ENCODE measurements around the gene RPS26.
"Not testable (repeated sequence)": the region's sequence is repeated elsewhere in the genome, so short reads cannot be mapped to it uniquely, and the experiment has no call there.

The RPS26 gene

GRCh38 chr12:56038022-56038655 lies 3.6 kb upstream of the RPS26 start:
- no peak for DNase-seq (ENCODE audit: extremely low spot score)
- POLR2A ChIA-PET: interaction anchor here (0.7 to 1.4 kb wide), 3 partner anchors 31 to 62 kb away, joined by 3 to 9 read pairs (median 3); partner anchors contain the start of gene SUOX
- TF ChIP-seq TARDBP (IDR thresholded peaks at IDR 0.05) (no peak), L3MBTL2 (conservative IDR thresholded peaks at IDR 0.05) (no peak), CTBP1 (IDR thresholded peaks at IDR 0.05; ENCODE audit: borderline replicate concordance) (no peak), NFRKB (IDR thresholded peaks at IDR 0.05) (no peak), ARNT (IDR thresholded peaks at IDR 0.05) (no peak), BHLHE40 (IDR thresholded peaks at IDR 0.05; ENCODE audit: borderline replicate concordance) (no peak), SP1 (IDR thresholded peaks at IDR 0.05) (no peak), FOXA1 (IDR thresholded peaks at IDR 0.05) (no peak), ZNF384 (IDR thresholded peaks at IDR 0.05) (no peak), SUZ12 (IDR thresholded peaks at IDR 0.05) (no peak), HDGF (IDR thresholded peaks at IDR 0.05; ENCODE audit: borderline replicate concordance) (no peak), FOXK2 (IDR thresholded peaks at IDR 0.05) (no peak), LEF1 (IDR thresholded peaks at IDR 0.05; ENCODE audit: borderline replicate concordance) (no peak)
- CTCF ChIA-PET: interaction anchor here (0.9 to 1.0 kb wide), 2 partner anchors 43 to 296 kb away, joined by 3 to 5 read pairs; no protein-coding TSS in a partner anchor

GRCh38 chr12:56040151-56040550 lies 1.6 kb upstream of the RPS26 start:
- POLR2A ChIA-PET: interaction anchor here (0.8 to 1.6 kb wide), 8 partner anchors 11 to 223 kb away, joined by 3 to 15 read pairs (median 4); partner anchors contain the start of genes ORMDL2, SARNP, SUOX and ZC3H10

GRCh38 chr12:56040963-56041551 lies 661 bp upstream of the RPS26 start:
- ChIA-PET CTCF (interaction anchor here (1.1 to 2.6 kb wide), 4 partner anchors 11 to 303 kb away, joined by 3 to 10 read pairs (median 4); partner anchors contain the start of gene ZC3H10), POLR2A (interaction anchor here (0.8 to 1.6 kb wide), 8 partner anchors 12 to 303 kb away, joined by 3 to 15 read pairs (median 4); partner anchors contain the start of genes ORMDL2, SARNP, SUOX and ZC3H10)
- TF ChIP-seq FOXA1 (IDR thresholded peaks at IDR 0.05): no peak
- no peak for TF ChIP-seq NFRKB (IDR thresholded peaks at IDR 0.05)
- no peak for TF ChIP-seq LEF1 (IDR thresholded peaks at IDR 0.05; ENCODE audit: borderline replicate concordance)
- no peak for TF ChIP-seq FOXK2 (IDR thresholded peaks at IDR 0.05)
- no peak for TF ChIP-seq SP1 (IDR thresholded peaks at IDR 0.05)
- DNase-seq (ENCODE audit: extremely low spot score): no peak

More at GRCh38 chr12:56040151-56040550, 1.6 kb upstream of the RPS26 start:
- CTCF ChIA-PET: interaction anchor here (1.1 to 2.6 kb wide), 4 partner anchors 10 to 302 kb away, joined by 3 to 10 read pairs (median 4); partner anchors contain the start of gene ZC3H10
- no peak for DNase-seq (ENCODE audit: extremely low spot score)
- TF ChIP-seq CTBP1 (IDR thresholded peaks at IDR 0.05; ENCODE audit: borderline replicate concordance) (no peak), ELF4 (IDR thresholded peaks at IDR 0.05) (no peak), HDGF (IDR thresholded peaks at IDR 0.05; ENCODE audit: borderline replicate concordance) (no peak), NFRKB (IDR thresholded peaks at IDR 0.05) (no peak), FOXM1 (IDR thresholded peaks at IDR 0.05; ENCODE audit: borderline replicate concordance) (no peak), SP1 (IDR thresholded peaks at IDR 0.05) (no peak), FOXA1 (IDR thresholded peaks at IDR 0.05) (no peak), ARNT (IDR thresholded peaks at IDR 0.05) (no peak), TARDBP (IDR thresholded peaks at IDR 0.05) (no peak), SUZ12 (IDR thresholded peaks at IDR 0.05) (no peak), FOXK2 (IDR thresholded peaks at IDR 0.05) (no peak), PKNOX1 (IDR thresholded peaks at IDR 0.05) (no peak), L3MBTL2 (conservative IDR thresholded peaks at IDR 0.05) (no peak), BHLHE40 (IDR thresholded peaks at IDR 0.05; ENCODE audit: borderline replicate concordance) (no peak), LEF1 (IDR thresholded peaks at IDR 0.05; ENCODE audit: borderline replicate concordance) (no peak), ZNF384 (IDR thresholded peaks at IDR 0.05) (no peak)

- DNase-seq (ENCODE audit: extremely low spot score); CTCF ChIA-PET; POLR2A ChIA-PET: not testable (repeated sequence)
Measured at GRCh38 chr12:56042430-56042813, 704 bp downstream of the RPS26 start.

GRCh38 chr12:56042843-56043242 lies 1.1 kb downstream of the RPS26 start:
- no peak for TF ChIP-seq SUZ12 (IDR thresholded peaks at IDR 0.05)
- TF ChIP-seq L3MBTL2 (conservative IDR thresholded peaks at IDR 0.05): no peak
- TF ChIP-seq CTBP1 (IDR thresholded peaks at IDR 0.05; ENCODE audit: borderline replicate concordance): no peak
- no peak for TF ChIP-seq ARNT (IDR thresholded peaks at IDR 0.05)
- TF ChIP-seq ZNF384 (IDR thresholded peaks at IDR 0.05): no peak
- no peak for TF ChIP-seq FOXK2 (IDR thresholded peaks at IDR 0.05)
- TF ChIP-seq NFRKB (IDR thresholded peaks at IDR 0.05): no peak
- TF ChIP-seq PKNOX1 (IDR thresholded peaks at IDR 0.05): no peak
- TF ChIP-seq LEF1 (IDR thresholded peaks at IDR 0.05; ENCODE audit: borderline replicate concordance): no peak
- TF ChIP-seq FOXM1 (IDR thresholded peaks at IDR 0.05; ENCODE audit: borderline replicate concordance): no peak
- no peak for TF ChIP-seq TARDBP (IDR thresholded peaks at IDR 0.05)
- no peak for TF ChIP-seq SP1 (IDR thresholded peaks at IDR 0.05)
- no peak for TF ChIP-seq ELF4 (IDR thresholded peaks at IDR 0.05)
- TF ChIP-seq FOXA1 (IDR thresholded peaks at IDR 0.05): no peak
- no peak for TF ChIP-seq HDGF (IDR thresholded peaks at IDR 0.05; ENCODE audit: borderline replicate concordance)
- POLR2A ChIA-PET: no interaction called here
- CTCF ChIA-PET: no interaction called here
- DNase-seq (ENCODE audit: extremely low spot score): no peak

- TF ChIP-seq L3MBTL2 (conservative IDR thresholded peaks at IDR 0.05) (no peak), SP1 (IDR thresholded peaks at IDR 0.05) (no peak), ELF4 (IDR thresholded peaks at IDR 0.05) (no peak), FOXM1 (IDR thresholded peaks at IDR 0.05; ENCODE audit: borderline replicate concordance) (no peak), BHLHE40 (IDR thresholded peaks at IDR 0.05; ENCODE audit: borderline replicate concordance) (no peak)
- ChIA-PET POLR2A (interaction anchor here (1.5 to 4.9 kb wide), 4 partner anchors 33 to 143 kb away, joined by 4 to 47 read pairs (median 13); partner anchors contain the start of genes ERBB3, PA2G4, RPL41 and SMARCC2), CTCF (interaction anchor here (1.2 to 1.3 kb wide), 2 partner anchors 58 to 308 kb away, joined by 3 to 5 read pairs; partner anchors contain the start of gene PA2G4)
- no peak for DNase-seq (ENCODE audit: extremely low spot score)
Measured at GRCh38 chr12:56046027-56046780, 4.5 kb downstream of the RPS26 start.

Measured in HEK293T (cell line).